ENCODE results near the gene RUNX1.

- TF ChIP-seq EZH2 (IDR thresholded peaks at IDR 0.05; ENCODE audit: low read length, unreplicated experiment) (no peak), CTCF (conservative IDR thresholded peaks at IDR 0.05; ENCODE audit: low read depth, low read length) (no peak)
These were observed 223.1 kb downstream of the RUNX1 start for GRCh38 chr21:34825948-34826548.
